Activated T-helper 1 cell treated with Interleukin-2 at 50 U/mL for 16 hours (primary cell): Measurements from ENCODE around the gene PALMD.

ENCODE experiments used
- DNase-seq: peaks from one replicate; pipeline ENCODE4 v3.0.0-alpha.2; 2020; ENCODE audit warnings: low read depth

PALMD gene

DNA sequence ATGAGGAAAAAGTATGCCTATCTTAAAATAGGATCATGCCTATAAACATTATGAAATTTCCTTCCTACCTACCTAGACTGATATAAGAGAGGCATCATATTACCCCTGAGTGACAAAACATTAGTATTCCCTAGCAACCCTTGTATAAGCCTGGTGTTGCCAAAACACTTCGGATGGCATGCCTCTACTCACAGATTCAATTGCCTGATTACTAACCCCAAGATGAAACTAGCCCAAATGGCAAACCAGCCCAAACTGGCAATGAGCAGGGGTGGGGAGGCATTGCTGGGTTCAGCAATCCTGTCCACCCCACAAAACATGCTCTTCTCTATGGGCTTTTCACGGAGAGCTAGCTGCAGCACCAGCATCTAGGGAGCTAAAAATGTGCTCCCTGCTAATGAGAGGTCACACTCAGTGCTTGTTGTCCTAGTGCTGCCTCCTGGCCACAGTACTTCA lies 13.9 kb downstream of the PALMD start:
- no peak for DNase-seq

DNA sequence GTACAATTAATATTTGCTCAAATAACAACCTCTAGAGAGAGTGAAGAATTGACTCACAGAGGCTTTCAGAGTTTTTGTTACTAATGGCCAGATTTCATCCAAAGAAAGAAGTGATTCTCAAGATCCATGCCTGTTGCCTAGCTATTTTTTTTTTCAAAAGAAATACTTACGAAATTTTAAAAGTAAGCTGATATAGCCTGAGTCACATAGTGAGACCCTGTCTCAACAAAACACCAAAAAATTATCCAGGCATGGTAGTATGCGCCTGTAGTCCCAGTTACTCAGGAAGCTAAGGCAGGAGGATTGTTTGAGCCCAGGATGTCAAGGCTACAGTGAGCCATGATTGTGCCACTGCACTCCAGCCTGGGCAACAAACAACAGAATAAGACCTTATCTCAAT lies 14.6 kb downstream of the PALMD start:
- DNase-seq, result no peak

DNA sequence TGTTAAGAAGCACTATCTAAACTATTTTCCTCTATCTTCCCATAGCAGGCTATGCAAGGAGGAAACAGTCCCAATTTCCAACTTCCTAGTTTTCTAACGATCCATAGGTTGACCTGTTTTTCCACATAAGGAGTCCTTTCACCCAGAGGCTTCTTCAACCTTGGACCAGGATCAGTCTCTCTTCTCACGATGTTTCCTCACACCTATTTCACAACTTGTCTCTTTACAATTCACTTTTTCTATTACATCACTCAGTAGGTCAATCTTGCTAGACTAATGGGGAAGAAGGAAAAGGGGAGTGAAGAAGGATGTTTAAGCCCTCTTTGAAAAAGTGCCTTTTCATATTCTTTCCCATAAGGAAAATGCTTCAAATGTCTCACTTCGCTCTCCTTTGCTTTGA lies 15.9 kb downstream of the PALMD start:
- no peak for DNase-seq

DNA sequence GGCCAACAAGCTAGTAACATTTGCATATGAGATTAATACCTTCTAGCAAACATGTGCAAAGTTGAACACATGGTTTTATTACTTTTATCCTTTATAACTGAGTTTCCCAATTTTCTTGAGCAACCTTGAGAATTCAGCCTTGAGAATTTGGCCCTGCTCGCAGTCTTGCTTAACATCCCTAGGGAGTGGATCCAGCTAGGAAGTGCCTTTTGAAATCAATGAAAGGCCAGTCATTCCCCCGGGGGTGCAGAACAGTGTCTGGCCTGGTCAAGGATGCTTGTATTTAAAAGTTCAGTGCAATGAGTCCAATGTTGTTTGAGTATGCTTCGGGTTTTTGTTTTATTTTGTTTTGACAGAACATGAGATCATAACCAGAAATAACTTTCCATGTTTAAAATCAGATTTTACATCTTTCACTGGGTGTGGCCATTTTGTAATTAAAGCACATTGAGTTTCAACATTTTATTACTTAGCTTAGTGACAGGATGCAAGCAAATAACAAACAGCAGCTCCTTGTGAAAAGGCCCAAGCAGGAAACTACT lies 16.7 kb downstream of the PALMD start:
- DNase-seq, result no peak

DNA sequence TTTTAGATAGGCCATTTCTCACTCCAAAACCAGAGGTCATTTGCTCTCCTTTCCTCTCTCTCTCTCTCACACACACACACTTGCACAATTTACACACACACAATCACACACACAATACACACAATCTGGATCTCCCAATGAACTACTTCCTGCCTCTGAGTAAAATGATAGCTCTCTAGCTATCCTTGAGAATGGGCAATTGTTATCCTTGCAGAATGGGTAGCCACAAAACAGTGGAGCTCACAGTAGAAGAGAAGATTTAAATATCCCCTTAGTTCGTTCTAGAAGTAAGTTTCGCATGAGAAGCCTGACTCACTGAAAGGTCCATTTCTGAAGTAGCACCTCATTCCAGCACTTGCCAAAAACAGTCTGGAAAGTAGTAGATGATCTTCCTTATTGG lies 17.6 kb downstream of the PALMD start:
- no peak for DNase-seq

DNA sequence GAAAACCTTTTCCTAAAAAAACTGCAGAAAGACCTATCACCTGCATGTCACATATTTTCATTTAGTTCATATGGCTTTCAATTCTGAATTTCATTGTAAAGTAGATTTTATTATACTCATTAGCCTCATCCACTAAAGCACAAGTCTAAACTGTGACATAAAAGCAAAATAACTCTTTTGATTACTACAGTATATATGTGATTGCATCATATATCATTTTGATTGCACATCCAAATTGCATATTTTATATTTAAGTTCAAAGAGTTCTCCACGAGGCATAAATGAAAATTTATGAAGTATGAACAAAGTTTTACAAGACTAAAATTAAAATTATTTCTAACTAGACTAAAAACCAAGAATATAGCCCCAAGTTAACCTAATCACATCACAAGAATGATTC lies 19.3 kb downstream of the PALMD start:
- DNase-seq, result no peak

DNA sequence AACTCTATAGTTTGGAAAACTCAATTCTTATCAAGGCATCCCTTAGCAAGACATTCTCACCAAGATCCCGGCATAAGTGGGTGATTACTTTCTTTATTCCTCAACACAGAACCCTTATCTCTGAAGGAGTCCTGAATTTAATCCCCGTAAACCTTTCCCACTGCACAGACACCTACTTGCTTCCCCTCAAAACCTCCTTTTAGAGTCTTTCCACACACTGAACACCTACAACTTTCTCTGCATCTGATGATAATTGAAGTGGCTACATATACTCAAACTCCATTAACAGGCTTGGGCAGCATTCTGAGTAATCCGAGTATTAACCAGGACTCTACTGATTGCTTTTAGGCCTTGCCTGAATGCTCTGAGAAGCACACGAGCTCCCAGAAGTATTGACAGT lies 23.5 kb downstream of the PALMD start:
- DNase-seq, result no peak

DNA sequence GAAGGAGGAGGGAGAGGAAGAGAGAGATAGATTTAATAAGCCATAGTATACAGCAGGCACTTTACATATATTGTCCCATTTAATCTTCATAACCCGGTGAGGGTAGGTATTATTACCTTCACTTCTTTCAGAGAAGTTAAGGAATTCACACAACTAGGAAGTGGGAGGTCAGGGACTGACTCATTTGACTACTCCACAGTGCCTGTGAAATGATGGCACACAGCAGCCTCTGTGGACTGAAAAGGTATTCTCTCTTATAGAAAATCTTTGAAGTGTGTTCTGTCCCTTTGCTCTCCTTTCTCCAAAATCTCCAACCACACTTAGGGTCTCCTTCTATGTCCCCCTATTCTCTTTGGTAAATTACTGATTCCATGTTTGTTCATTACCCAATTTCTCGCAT lies 23.9 kb downstream of the PALMD start:
- no peak for DNase-seq

DNA sequence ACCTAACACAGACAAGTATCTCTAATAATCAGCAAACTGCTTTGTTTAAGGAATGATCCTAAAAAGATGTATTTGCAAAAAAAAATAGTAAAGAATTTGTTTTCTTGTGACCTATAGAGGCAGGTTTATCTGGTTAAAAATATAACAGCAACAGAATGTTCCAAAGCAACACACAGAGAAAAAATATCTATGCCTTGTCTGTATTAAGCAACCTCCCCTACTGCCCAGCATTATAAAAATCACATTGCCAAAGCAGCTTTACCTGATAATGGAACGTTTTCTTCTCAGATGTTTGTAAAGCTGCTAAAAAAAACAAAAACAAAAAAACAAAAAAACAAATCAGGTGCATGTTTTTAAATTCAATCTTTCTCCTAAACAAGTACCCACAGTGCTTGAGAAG lies 24.7 kb downstream of the PALMD start:
- DNase-seq, result no peak

DNA sequence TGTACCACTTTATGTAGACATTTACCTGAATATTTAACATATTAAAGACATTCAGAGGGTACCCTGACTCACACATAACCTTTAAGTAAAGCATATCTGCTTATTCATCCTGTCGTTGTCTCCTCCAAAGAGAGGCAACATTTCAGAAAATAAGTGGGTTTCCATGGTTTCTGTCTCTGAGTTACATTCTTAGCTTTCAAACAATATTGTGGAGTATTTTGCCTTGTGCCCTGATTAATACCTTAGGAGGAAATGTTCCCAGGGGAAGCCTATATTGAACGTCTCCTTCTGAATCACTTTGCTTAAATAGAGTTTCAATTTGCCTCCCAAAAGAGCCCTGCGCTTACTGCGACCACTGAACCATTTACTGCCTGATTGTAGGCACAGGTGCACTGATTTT lies 26.1 kb downstream of the PALMD start:
- DNase-seq, result no peak

DNA sequence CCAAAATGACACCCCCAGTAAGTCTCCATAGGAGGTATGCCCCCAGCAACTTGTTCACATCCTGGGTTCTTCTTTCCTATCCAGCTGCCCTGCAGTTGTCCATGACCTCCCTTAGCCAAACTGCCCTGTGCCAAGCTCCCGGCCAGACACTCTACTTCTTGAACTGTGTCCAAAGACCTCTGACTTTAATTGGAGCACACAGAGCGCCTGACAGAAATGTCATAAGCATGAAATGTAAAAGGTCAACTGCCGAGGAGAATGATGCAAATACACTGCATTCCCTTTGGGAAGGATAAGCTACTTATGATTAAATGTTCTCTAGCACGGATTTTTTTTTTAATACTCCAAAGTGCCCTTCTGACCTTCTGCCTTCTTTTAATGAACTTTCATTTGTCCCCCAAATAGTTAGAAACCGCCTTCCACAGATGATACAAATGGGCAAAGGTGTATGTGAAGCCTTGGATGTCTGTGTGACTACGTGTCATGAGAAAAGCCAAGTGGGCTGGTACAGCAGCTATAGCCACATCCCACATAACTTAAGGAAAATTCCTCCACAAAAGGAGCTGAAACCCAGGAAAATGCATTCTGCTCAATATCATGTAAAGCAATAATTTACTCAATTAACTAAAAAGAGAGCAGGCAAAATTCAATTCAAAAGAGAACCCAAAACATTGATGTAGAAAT lies 26.8 kb downstream of the PALMD start:
- DNase-seq, result no peak

DNA sequence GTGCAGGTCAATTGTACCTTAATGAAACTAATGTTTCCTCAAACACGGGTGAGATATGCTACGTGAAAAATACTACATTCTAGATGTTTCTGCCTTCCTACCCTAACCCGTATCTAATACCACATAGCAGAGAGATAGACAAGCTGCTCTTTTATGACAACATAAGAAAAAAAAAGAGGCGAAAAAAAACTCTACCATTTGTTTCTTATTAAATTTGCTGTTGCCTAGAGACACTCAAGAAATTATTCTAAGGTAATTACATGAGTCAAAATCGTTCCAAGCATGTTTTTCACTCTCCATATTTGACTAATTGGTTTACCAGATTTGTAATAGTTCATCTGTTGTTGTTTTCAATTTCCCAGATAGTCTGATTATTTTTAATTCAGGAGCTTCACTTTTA lies 27.4 kb downstream of the PALMD start:
- no peak for DNase-seq

DNA sequence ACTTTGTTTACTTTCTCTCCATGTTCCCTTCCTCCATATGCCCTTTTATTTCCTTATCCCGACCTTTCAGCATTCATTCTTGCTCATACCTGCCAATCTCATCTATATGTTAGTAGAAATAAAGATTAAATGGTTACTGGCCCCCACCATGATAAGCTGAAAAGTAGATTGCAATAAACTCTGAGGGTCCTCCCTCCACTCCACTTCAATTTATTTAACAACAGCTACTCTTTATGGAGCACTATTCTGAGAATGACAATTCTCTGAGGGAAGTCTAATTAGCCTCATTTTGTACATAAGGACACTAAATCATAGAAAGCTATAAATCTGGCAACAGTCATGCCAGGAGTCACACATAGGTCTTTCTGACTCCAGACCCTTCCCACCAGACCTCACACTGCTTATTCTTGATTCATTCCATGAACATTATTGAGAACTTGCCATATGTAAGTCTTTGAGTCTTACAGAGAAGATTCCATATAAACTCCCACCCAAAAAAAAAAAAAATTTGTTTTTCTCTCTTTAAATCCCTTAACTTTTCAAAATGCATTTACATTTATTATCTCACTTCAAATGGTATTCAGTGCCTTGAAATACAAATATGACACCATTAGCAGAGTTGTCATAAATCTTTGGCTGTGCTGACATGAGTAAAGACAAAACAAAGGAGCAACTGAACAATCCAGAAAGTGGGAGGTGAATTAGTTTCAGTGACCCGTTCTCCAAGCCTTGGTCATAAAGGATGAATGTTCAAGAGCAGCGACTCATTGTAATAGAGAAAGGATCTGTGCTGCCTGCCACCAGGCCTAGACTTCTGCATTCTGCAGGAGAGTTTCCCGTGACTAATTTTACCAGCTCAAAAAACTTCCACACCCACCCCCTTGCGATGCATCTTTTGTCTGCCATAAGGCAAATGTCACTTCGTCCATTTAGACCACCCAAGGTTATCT lies 28.5 kb downstream of the PALMD start:
- DNase-seq, result no peak

DNA sequence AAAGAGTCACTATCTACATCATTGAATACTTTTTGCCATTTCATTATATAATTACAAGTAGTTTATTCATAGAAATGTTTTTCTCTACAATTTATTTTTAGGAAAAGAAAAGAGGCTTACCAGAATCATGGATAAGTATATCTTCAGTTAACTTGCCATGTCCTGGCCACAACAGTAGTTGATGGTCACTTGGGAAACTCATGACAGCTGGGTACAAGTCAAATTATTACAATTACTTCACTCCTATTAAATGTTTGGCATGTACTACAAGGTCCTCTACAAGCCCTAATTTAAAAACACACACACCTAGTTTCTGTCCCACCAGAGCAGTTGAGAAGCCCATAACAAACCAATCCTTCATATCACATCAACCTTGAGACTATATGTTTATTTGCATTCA lies 29.4 kb downstream of the PALMD start:
- DNase-seq, result no peak

DNA sequence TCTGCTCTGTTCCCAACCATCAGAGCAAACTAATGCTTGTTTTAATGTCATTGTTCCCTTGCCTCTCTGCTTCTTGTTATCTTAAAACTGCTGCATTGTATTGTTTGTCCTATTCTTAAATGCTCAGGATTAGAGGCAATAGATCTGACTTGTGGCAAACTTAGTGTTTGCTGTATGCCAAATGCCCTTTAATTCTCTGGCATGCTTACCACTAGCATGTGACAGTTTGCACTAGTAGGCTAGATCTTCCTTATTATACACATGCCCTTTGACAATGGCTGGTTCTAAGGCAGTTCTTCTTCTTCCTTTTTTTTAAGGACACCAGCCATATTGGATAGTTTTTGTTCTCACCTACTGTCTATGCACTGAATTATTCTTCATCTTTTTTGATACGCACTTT lies 30.1 kb downstream of the PALMD start:
- DNase-seq, result no peak

DNA sequence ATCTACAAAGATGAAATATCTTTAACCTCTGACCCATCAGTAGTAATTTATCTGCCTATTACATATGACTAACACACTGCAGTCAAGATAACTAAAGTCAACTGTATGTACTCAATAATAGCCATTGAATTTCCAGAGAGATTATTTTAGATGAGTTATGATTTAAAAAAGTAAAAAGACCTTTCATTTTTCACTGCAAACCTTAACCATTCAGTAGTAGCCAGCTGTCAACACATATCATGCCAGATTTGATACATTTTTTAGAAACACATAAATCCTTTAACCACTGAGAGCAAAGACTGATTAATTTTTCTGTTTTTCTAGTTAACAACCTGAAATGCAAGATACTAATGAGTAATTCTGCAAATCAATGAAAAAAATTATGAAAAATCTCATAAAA lies 31.0 kb downstream of the PALMD start:
- DNase-seq, result no peak

DNA sequence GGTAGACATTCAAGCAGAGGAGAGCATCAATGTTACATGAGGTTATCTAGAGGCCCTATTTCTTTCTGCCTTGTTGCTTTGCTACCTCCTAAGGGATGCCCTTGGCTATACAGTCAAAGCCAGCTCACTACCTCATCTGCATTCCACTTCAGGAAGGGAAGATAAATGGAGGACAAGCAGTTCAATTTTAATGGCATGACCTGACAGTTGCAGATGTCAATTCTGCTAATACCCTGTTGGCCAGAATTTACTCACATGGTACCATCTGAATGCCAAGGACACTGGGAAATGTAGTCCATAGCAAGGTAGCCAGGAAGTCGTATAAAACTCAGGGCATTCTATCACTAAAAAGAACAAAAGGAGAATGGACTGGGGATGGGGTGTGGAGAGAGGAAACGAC lies 31.5 kb downstream of the PALMD start:
- DNase-seq, result no peak

DNA sequence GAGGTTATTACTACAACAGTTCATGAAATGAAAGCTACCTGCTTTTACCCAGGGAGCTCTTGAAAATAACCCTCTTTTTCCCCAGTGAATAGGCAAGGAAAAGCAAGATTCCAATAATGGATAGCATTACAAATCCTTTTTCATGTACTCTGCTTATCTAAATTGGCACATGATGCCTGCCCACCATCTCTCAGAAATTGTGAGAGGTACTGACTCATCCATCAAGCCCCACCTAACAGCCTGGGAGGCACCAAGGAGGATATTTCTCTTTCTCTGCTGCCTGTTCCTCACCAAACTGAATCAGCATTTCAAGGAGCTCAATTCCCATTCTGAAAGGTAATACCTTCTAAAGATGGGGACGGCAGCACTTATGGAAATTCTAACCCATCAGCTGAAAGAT lies 34.4 kb downstream of the PALMD start:
- DNase-seq, result no peak

DNA sequence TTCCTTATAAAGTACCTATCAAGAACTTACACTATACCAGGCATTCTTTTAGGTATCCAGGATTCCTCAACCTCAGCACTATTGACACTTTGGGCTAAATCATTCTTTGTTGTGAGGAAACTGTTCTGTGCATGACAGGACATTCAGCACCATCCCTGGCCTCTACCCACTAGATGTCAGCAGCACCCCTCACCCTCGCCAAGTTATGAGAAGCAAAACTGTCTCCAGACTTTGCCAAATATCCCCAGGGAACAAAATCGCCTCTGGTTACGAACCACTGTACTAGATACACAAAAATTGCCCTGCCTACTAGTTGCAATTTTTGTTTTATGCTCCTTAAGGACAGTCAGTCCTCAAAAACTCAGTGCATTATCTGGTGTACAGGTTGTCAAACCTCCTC lies 35.7 kb downstream of the PALMD start:
- no peak for DNase-seq

DNA sequence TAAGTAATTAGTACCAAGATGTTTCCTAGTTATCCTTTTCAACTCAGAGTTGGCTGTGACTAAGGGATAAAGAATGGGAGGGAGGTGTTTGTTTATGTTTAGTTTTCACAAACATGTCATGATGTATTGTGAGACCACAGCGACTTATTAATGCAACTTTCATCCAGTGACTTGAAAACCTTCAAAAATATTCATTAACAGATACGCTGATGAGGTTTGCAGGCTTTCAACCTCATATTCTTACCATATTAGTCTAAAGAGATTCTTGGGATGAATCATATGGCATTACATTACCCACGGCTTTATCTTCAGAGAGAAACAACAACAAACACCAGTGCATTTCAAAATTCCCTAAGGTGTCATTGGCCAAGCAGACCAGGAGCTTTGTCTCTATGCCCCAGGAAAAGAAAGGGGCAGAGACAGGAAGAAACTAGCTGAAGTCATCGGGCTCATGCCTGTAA lies 36.4 kb downstream of the PALMD start:
- no peak for DNase-seq

DNA sequence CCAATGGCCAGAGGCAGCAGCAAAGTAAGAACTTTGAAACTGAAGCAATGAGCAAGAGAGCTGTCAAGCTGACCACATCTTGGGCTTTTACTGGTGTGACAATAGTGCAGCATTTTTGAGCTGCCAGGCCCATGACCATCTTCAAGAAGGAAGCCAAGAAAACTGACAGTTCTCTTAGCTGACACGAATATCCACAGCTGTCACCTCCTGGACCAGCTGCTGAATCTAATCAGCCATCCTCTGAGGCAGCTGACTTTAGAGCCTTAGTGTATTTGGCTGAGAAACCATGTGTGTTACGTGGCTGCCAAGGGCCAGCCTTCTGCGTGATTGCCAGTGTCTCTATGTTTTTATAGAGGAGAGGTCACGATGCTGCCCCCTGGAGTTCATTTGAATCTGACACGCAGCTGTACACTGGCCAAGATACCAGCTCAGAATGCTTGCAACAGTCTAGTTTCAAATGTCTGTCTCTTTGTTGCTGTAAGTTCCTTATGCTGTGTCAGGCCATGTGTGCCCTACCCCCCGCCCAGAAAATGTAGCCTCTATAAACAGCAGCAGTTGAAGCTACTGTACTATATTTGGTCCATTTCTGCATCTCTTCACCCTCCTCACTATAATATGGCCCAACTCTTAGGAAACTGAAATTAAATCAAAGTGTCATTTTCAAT lies 39.7 kb downstream of the PALMD start:
- DNase-seq, result no peak

DNA sequence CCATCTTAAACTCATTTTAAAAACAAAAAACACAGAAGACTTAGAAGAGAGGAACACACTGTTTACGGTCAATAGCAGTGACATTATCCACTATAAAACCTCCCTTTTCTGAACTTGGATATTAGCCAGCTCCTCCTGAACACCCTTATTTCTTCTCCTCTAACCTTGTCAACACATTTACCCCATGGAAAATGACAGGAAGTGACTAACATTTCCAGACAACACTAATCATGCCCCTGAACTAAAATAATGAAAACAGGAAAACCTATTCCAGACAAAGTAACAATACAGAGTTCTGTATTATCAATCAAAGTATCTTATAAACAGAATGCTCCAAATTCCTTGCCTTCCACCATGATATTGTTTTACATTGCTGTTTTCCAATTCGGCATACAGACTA lies 45.3 kb downstream of the PALMD start:
- no peak for DNase-seq

DNA sequence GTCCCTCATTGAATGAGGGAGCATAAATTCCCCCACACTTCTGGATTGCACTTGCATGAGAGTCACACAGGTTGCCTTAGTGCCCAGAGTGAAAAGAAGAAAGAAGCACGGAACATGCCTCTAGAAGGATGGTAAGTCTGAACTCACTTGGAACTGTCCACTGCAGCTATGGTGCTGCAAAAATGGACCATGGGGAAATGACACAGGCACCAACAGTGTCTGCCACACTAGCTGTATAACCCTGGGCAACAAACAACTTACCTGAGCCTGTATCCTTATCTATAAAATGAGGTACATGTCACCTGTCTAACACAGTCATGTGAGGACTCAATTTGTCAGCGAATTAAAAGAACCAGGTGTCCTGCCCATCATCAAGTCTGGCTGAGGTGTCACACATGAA lies 50.7 kb downstream of the PALMD start:
- no peak for DNase-seq
